Activated CD4-positive, alpha-beta T cell treated with anti-CD3 and anti-CD28 coated beads, Interleukin-10, Interleukin-2, amounts not matched to agents 100 ng/mL and 50 ng/mL, durations not matched to agents 16 hours and 8 hours (primary cell): ENCODE measurements around the gene FKBP1B.
"Not testable (repeated sequence)": the region's sequence is repeated elsewhere in the genome, so short reads cannot be mapped to it uniquely, and the experiment has no call there.

ENCODE experiments used
- DNase-seq: peaks from one replicate; pipeline ENCODE4 v3.0.0-alpha.2; 2020

Gene FKBP1B

DNA sequence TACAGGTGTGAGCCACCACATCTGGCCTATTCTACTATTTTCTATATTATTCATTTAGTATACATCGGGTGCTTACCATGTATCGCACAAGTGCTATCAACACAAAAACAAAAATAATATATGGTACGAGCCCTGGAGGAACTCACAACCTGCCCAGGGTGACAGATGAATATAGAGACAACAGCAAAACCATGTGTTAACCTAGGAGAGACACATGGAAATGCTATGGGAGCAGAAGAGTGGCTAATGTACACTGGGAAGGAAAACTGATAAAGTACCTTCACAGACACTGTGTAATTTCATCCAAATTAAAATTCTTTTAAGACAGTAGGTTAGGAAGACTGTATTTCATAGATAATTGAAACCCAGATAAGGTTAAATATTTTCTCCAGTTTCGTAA is 22.7 kb downstream of the FKBP1B start:
- no peak for DNase-seq

DNA sequence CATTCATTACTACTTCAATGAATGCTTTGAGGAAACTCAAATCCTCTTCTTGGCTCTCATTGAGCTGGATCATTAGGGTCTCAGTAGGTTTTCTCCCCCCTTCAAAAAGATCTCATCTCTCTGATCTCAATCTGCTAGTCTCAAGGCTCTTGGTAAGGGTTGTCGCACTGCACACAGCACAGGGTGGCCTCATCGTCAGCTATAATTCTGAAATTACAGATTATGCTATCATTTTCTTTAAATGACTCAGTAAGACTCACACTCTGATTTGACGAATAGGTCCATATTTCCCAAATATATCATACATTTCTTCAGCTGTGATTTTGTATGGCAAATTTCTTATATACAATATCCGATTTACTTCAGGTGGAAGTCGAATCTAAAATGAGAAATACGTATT is 24.3 kb downstream of the FKBP1B start:
- peak; percentile 58 for DNase-seq

DNA sequence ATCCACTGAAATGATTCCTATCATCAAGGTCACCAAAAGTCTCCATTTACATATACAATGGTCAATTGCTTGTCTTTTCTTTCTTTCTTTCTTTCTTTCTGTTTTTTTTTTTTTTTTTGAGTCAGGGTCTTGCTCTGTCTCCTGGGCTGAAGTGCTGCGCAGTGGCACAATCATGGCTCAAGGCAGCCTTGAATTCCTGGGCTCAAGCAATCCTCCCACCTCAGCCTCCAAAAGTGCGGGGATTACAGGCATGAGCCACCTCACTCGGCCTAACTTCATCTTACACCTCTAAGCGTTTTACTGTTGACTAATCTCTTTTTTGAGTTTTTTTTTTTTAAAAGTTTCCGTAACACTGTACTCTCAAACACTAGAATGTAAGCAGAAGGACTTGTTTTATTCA is 25.7 kb downstream of the FKBP1B start:
- DNase-seq, result no peak

DNA sequence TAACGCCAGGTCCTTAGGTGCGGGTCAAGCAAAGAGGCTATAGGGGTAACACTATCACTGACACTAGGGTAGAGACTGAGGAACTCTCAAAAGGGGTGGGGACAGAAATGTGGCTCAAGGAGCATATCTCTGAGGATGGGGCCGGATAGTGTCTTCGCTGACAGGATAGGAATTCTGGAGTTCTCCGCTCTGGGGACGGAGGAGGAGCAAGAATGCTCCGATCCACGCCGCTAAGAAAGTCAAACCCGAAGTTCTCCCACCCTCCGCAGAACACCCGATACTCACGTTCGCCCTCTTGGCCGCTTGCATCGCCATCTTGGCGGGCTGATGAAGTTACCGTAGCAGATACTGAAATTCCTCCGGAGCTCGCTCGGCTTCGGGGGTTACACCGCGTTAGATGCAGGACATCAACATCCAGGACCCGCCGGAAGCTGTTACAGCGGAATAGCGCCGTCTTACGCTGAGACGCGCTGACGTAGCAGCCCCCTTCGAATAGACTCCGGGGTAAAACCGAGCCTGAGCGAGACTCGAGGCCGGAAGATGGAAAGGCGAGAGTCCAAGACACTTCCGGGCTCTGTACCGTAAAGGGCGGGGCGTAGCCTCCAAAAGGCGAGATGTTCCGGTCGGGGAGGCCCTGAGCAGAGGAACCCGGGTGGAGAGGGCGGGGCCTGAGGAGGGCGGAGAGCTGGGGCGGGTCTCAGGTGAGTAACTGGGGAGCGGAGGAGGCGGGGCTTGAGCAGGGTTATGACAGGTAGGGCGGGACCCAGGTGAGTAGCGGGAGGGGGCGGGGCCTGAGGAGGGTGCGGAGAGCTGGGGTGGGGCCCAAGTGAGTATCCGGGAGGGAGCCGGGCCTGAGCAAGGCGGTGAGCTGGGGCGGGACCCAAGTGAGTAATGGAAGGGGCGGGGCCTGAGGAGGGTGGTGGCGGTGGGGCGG is 26.6 kb downstream of the FKBP1B start, which contains the start of gene SF3B6:
Gene SF3B6 (minus strand): TSS at position 412 of the 934 bp plus-strand sequence. CDS start 97 bp downstream, at position 315.
- peak; percentile 100 for DNase-seq

DNA sequence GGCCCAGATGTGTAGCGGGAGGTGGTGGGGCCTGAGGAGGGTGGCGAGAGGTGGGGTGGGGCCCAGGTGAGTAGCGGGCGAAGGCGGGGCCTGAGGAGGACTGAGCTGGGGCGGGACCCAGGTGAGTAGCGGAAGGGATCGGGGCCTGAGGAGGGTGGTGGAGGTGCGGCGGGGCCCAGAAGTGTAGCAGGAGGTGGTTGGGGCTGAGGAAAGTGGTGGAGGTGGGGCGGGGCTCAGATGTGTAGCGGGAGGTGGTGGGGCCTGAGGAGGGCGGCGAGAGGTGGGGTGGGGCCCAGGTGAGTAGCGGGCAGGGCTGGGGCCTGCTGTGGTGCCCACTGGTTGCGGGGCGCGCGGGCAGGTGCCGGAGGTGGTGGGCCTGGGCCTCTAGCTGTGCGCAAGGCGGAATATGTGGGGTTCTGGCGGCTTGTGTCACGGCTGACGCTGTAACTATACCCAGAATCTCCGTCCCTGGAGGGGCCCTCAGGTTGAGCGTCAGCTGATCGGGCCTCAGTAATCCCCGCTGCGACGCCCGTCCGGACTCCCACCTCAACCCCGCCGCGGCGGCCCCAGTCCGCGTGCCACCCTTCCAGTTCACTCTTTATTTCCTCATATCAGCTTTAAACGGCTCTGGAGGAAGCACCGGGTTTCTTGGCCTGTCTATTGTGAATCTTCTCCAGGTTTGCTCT is 27.5 kb downstream of the FKBP1B start:
- DNase-seq, result peak; percentile 8

DNA sequence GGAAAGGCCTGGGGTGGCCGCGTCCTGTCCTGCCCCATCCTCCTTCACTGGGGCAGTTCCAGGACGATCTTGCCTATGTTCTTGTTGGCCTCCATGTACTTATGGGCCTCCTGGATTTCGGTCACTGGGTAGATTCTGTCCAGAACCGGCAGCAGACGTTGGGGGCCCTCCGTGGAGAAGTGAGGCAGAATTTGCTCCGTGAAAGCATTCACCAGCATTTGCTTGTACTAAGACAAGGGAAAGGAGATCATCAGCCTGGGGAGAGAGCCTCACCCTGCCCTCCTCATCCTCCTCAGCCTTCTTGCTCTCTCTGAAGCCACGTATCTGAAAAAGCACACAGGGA is 28.0 kb downstream of the FKBP1B start:
- DNase-seq, result no peak

DNA sequence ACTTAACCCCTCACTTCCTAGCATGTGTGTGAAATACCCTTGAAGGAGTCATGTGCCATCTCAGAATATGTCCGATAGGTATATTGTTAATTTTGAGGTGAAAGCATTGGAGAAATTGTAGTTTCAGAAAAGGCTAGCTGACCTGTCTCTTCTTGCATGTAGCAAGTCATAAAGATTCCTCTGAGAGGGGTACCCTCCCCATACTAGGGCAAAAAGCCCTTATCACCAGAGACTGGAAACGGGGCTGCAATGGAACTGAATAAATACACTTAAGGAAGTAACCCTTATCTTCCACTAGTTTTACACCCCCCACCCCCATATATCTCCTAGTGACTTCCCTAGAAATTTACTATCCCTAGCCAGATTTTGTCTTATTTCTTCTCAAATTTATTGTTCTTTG is 28.3 kb downstream of the FKBP1B start:
- DNase-seq, result no peak

DNA sequence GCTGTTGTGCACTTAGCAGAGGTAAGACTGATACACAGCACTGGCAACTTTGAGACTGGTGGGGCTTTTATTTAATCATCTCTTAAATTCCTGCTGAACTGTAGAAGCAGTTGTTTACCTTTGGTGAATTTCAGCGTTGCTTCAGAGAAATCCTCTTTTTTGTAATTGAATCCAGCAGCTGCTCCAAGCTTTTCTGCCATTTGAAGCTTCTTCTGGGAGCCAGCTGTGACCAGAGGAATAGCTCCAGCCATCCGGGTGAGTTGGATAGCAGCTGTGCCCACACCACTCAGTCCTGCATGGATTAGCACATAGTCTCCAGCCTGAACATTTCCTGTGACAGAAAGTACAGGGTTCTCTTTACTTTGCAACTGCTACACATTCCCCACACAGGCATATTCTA is 31.2 kb downstream of the FKBP1B start:
- DNase-seq, result no peak

DNA sequence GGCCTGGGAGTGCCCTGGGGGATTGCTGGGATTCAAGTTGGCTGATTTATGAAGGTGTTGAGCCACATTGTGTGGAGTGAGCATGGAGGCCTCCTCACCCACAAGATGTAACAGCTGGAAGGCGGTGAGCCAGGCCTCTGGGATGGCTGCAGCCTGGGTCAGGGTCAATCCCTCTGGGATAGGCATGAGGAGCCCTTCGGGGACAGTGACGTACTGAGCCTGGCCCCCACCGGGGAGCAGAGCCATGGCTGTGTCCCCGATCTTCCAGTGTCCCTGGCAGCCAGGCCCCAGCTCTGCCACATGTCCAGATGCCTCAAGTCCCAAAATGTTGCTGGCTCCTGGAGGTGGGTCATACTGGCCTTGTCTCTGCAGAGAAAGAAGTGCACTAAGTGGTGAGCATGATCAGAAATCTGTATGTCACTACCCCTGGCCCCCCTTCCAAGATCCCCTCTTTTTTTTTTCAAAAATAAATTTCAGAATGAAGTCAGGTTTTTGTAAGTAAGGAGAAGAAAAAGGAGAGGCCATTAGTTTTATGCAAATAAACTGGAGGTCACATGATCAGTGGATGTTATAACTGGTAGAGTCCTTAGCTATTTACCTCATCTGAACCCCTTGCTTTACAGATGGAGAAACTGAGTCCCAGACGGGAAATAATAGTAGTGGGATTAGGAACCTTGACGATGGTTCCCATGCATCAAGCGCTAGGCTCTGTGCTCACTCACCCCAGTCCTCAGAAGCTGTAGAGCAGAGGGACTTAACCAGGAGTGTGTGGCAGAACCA is 33.4 kb downstream of the FKBP1B start:
- DNase-seq, result no peak

DNA sequence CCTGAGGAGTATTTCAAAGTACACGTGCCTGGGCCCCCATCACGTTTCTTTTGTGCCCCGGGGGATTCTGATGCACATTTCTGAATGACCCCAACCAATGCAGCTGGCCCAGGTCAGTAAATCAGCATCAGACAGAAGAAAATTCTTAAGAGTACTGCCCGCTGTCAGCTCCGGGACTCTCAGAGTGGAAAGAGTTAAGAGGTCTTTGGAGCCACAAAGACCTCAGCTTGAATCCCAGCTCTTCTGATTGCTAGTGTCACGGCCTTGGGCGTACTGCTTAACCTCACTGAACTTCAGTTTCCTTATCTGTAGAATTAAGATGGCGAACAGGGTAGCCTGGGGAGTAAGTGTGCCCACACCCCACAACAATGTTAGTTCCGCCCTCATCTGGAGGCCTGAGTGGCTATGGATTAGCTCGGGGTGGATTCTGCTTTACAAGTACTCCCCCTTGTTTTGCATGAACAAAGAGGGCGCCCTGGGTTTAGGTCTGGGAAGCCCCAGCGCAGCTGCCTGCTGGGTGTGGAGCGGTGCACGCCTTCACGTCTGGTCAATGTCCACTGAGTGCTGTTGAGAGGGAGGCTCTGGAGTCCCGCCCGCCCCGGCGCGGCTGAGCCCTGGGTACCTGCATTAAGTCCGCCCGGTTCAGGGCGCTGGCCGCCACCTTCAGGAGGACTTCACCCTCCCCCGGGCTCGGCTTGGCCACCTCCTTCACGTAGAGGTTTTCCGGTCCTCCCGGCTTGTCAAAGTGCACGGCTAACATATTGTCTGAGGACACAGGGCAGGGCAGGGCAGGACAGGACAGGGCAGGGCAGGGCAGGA is 34.2 kb downstream of the FKBP1B start:
- peak; percentile 64 for DNase-seq

DNA sequence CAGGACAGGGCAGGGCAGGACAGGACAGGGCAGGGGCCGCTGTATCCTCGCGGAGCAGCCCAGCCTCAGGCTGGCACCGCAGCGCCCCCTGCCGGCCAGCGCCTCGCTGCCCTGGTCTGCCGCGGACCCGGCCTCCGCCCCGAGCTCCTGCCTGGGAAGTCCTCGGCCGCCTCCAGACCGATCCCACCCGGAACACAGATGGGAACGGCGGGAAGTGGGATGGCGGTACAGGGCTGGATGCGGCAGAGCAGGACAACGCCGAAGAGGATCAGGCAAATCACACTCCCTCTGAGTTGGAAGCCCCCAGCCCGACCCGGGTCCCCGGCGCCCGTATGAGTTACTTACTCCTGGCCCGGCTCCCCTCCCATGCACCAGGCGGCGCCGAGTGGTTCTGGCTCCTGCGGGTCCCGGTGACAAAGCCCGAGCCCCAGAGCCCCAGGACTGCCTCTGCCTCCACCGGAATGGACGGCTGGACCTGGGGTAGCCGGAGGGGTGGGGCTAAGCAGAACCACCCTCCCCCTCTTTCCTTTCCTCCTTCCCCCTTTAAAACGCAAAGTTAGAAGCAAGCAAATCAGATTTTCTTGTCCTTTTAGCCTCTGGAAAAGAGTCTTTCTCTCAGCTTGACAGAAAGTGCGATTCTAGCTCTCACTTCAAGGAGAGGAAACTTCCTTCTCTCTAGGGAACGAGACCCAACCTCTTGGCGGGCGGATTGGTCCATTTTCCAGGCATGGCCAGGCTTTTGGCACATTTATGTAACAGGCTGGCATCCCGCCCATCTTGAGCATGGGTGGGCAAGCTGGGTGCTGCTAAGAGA is 35.1 kb downstream of the FKBP1B start, which contains the start of gene TP53I3:
Gene TP53I3 (minus strand): TSS at position 449 of the 814 bp plus-strand sequence. CDS start 508 bp downstream, outside the sequence.
- DNase-seq, result peak; percentile 87

DNA sequence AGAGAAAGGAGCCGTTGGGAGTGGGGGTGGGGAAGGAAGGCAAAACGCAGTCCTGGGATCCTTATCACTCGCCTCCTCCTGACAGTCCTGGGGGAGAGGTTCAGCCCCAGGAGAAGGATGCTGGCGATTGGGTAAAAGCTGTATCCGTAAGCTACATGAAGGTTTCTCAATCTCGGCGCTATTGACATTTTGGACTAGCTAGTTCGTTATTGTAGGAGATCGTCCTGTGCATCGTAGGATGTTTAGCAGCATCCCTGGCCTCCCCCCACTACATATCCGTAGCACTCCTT is 35.6 kb downstream of the FKBP1B start:
- no peak for DNase-seq

DNA sequence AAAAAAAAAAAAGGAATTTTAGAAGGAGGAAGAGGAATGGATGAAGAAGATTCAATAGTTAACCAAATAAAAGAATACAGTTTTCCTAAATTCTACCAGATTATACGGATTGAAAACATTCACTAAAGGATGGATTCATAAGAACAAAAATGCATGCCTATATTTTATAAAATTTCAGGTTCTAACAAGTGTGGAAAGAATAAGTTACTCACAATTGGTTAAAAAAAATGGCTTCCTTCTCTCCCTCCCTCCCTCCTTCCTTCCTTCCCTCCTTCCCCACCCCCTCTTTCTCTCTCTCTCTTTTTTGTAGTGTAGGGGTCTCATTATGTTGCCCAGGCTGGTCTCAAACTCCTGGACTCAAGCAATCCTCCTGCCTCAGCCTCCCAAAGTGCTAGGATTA is 36.7 kb downstream of the FKBP1B start:
- no peak for DNase-seq

DNA sequence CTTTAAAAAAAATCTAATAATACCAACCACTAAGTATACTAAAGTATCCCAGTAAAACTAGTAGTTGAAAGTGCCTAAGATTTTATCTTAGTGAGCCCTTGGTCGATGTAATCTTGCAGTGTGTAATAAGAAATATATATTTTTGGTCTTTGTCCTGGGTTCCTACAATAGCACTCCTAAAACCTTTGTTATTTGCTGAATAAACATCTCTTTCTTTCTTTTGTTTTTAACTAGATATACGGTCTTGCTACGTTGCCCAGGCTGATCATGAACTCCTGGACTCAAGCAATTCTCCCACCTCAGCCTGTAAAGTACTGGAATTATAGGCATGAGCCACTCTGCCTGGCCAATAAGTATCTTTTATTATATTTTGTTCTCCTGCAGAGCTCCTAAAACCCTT is 37.5 kb downstream of the FKBP1B start:
- DNase-seq, result no peak

DNA sequence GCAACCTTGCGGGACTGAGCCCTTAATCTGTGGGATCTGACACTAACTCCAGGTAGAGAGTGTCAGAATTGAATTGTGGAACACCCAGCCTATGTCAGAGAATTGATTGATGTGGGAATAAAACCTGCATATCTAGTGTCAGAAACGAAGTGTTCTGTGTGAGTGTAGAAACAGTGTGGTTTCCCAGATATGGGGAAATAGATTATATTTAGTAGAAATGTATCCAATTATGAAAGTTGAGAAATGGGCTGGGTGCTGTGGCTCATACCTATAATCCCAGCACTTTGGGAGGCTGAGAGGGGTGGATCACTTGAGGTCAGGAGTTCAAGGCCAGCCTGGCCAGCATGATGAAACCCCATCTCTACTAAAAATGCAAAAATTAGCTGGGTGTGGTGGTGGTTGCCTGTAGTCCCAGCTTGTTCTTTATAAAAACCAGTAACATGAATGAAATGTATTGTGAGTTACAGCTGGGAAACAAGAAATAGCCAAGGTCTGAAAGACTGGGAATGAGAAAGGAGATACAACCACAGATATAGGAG is 39.3 kb downstream of the FKBP1B start:
- DNase-seq, result no peak

DNA sequence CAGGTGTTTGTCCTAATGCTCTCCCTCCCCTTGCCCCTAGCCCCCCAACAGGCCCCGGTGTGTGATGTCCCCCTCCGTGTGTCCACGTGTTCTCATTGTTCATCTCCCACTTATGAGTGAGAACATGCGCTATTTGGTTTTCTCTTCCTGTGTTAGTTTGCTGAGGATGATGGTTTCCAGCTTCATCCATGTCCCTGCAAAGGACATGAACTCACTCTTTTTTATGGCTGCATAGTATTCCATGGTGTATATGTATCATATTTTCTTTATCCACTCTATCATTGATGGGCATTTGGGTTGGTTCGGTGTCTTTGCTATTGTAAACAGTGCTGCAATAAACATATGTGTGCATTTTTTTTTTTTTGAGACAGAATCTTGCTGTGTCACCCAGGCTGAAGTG is 43.7 kb downstream of the FKBP1B start:
- DNase-seq, result not testable (repeated sequence)

DNA sequence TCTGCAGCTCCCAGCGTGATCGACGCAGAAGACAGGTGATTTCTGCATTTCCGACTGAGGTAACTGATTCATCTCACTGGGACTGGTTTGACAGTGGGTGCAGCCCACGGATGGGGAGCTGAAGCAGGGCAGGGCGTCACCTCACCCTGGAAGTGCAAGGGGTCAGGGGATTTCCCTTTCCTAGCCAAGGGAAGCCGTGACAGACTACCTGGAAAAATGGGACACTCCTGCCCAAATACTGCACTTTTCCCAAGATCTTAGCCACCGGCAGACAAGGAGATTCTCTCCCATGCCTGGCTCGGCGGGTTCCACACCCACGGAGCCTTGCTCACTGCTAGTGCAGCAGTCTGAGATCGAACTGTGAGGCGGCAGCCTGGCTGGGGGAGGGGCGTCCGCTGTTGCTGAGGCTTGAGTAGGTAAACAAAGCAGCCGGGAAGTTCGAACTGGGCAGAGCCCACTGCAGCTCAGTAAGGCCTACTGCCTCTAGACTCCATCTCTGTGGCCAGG is 45.7 kb downstream of the FKBP1B start:
- DNase-seq, result not testable (repeated sequence)

DNA sequence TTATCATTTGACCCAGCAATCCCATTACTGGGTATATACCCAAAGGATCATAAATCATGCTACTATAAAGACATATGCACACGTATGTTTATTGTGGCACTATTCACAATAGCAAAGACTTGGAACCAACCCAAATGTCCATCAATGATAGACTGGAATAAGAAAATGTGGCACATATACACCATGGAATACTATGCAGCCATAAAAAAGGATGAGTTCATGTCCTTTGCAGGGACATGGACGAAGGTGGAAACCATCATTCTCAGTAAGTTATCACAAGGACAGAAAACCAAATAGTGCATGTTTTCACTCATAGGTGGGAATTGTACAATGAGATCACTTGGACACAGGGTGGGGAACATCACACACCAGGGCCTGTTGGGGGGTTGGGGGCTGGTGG is 51.2 kb downstream of the FKBP1B start:
- not testable (repeated sequence) for DNase-seq

DNA sequence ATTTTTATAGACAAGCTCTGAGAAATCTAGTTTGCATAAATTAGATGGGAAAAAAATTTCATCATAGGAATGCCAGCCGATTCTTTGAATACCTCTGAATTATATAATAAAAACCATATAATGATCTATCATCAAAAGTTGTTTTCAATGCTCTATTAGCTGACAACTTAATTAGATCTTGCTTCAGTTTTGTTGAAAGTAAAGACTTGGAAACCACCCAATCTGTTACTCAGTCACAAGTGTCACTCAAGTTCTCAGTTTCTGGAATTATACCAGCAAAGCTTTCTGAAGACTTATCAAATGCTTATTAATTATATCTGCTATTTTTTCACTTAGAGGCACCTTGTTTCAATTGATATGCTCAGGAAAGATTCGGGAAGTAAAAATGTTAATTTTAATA is 52.5 kb downstream of the FKBP1B start:
- no peak for DNase-seq

DNA sequence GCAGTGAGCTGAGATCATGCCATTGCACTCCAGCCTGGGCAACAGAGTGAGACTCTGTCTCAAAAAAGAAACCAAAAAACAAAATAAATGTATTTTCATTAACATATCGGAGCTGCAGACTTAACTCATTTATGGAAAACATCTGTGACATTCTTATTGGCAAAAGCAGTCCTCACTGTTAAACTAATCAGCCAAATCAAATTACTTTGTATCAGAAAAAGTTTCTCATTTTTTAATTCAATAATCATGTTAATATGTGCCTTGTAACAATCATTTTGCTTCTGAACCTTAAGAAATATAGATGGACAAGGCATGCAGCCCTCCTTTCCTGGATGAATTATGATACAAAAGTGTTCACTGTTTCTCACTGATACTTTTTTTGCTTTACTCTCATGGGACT is 53.1 kb downstream of the FKBP1B start:
- DNase-seq, result no peak

DNA sequence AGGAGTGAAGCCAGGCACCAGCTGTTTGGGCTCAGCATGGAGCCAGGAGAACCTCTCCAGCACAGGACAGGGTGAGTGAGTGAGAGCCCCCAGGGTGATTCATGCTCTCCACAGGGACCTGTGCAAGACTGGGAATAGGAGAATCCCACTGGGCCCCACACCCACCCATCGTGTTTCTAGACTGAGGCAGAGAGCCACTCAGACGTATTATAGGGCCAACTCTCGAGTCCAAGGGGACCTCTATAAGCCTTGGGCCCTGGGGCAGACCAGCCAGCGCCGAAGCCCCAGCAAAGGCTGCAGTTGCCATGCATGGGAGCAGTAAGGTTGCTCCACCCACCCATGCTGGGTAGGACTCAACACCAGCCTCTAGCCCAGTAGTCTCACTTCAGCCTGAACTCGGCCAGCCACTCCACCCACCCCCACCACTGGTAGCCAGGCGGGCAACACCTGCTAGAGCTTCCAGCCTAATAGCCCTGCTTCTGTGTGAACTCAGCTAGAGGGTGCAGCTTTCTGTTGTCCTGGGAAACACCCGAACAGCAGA is 54.6 kb downstream of the FKBP1B start:
- no peak for DNase-seq
